NCI-H446 (cell line): ENCODE data around the gene VASN.
"Not testable (repeated sequence)": the region's sequence is repeated elsewhere in the genome, so short reads cannot be mapped to it uniquely, and the experiment has no call there.

Source experiments
- DNase-seq, 2 experiments: peaks; one replicate each; lab custom pipeline; 2025; lab: John Stamatoyannopoulos, UW

VASN gene

DNA sequence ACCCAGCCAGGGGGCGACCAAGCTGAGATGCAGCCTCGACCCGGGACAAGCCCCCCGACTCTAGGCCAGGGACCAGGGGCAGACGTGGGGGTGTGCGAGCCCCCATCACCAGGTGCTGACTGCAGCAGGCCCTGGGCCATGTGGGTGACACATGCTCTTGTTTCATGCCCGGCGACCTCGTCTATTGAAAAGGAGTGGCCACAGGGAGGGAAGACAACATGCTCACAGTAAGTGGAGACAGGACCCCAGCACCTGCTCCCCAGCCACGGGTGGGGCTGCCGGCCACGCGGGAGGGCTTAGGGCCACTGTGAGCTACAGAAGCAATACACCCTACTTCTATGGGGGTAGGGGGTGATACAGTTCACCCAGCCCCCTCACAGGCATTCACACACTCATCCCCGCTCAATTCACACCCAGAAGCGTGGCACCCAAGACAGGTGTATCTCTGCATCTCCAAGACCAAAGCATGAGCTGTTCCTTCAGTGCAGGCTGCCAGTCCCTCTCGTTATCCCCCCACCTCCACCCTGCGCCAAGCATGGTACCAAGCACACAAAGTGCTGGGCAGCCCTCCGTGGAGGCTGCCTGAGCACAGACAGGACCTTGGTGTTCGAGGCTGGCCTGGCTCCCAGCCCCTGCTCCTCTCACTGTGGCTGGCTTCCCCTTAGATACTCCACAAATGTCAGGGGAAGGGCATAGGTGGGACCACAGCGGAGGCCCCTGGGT is 13.6 kb downstream of the VASN start:
- DNase-seq = no peak

DNA sequence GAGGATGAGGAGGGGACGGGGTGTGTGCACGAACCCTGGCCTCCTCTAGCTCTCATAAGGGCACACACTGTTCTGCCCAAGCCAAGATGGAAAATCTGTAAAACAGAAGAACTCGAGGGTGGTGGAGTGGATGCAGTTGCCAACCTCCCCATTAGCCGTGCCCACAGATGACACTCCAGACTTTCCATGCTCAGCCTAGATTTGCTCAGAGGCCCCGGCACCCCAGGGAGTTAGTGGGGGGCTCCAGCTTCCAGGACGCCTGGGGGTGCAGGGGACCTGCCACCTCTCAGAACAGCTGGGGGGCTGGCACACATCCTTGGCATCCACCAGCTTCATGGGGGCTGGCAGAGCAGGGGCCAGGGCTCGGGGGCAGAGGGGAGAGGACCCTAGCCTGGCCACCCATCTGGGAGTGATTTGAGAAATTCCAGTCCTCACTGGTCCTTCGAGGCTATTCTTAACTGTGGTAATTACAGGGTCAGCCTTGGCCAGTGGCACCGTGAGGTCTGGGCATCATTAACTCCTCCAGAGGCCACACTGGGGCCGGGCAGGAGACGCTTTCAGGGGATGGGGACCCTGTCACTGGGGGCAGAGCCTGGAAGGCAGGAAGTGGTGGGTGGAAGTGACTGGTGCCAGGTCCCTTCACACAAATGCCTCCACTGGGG is 14.3 kb downstream of the VASN start:
- DNase-seq = no peak

DNA sequence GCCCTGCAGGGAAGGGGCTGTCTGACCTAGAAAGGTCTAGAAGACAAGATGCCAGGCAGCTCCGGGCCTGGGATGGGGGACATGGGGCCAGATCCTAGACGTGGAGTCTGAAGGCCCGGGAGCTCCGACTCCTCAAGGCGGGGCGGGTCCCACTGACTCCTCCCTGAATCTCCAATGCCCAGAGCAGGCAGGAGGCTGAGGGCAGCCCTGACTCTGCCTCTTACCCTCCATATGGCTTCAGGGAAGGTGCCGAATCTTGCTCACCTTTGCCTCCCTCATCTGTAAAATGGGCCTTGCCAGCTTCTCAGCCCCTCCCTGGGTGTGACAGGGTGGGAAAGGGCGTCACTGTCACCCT is 14.8 kb downstream of the VASN start:
- DNase-seq = no peak

DNA sequence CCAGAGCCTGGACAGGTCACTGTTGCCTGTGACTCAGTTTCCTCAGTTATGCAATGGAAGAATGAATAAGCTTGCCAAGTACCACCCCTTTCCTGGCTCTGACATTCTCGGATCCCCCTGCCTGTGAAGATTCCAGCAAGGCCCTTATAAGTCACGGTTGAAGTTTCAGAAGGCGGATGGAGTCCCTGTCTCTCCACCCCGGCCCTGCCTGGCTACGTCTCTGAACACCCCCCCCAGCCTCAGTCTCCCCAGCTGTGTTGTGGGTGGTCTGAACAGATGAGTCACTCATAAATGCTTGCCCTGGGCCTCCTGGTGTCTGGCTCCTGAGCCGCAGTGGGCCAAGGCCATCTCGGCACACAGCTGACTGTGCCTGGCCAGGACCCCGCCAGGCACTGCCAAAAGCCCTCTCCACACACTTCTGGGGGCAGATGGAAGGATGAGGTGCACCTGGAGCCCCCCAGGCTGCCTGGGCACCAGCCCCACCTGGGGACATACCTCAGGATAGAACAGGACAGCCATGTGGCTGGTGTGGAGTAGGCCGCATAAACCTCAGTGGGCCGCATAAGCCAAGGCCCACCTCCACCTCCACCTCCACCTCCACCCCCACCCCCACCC is 15.4 kb downstream of the VASN start:
- no peak for DNase-seq

DNA sequence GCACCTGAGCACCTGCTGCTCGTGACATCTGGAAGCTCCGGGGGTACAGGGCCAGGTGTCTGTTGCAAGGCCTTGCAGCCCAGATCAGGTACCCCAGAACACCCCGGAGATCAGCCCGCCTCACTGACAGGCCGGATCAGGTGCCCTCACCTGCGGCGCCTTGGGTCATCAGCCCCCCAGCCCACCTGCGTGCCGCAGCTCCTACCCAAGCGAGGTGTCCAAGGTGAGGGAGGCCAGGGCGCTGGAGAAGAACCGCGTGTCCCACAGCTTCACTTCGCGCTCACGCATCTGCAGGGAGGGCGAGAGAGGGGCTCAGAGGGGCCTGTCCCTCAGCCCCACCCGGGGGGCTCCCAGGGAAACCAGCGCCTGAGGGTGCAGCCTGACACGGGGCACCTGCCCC is 16.1 kb downstream of the VASN start:
- DNase-seq = no peak

DNA sequence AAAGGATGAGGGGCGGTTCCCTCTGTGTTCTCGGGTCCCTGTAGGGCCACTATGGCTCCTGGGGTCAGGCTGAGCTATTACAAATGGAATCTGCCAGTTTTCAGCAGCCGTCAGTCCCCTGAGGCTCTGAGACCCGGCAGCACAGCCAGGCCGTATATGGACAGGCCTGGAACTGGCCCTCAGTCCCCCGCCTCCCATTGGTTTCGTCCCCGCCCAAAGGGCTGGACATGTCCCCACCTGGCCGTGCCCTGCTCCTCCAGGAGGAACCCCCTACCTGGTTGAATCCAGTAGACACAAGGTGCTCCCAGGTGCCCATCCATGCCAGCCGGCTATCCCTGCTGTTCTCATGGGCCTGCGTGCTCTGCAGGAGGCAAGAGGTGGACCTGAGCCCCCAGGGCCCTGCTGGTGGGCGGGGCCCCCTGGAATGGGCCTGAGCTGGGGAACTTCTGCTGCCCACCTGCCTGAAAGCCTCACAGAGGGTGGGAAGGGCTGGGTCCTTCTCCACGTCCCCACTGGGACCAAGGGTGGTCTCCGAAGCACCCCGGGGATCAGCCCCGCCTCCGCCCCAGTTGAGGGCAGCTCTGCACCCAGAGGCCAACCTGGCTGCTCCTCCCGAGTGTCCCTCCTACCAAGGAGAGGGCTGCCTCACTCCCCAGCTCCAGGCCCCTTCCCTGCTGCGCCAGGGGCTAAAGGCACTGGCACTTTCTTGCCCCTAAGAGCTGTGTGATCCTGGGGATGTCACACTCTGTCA is 16.8 kb downstream of the VASN start:
- no peak for DNase-seq

DNA sequence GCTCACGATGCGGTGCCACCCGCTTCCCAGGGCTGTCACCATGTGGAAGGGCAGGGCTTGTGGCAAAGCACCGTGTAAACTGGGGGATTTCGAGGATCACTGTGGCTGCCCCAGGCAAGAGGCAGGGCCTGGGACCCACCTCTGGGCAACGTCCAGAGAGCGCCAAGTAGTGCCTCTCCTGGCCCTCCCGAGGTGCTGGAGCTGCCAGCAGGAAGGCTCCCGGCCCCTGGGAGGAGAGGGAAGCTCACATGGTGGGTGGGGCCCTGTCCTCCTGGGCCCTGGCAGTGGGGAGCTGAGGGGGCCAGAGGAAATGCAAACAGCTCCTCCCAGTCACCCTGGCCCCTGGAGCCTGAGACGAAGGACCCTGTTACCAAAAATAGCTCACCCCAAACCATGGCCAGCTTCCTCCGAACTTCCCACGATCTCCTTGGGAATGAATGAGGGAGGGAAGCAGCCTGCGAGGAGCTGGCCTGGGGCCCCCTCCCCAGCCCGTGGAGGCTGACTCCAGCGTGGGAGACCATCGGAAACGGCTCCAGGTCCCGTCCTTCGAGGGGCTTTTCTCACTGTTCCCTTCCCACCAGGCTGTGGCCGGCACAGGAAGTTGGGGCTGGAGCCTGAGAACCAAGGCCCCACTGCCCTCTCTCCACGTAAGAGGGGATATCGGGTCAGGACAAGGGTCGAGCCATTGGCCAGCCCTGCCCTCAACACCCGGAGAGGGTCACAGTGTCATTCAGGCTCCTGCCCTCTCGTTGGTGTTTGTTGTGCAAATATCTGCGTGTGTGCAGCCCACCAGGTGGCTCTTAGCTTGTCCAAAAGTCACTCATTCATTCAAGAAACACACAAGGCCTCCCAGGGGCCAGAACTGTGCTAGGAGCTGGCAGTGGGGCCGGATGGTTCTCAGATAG is 17.7 kb downstream of the VASN start:
- DNase-seq = no peak

DNA sequence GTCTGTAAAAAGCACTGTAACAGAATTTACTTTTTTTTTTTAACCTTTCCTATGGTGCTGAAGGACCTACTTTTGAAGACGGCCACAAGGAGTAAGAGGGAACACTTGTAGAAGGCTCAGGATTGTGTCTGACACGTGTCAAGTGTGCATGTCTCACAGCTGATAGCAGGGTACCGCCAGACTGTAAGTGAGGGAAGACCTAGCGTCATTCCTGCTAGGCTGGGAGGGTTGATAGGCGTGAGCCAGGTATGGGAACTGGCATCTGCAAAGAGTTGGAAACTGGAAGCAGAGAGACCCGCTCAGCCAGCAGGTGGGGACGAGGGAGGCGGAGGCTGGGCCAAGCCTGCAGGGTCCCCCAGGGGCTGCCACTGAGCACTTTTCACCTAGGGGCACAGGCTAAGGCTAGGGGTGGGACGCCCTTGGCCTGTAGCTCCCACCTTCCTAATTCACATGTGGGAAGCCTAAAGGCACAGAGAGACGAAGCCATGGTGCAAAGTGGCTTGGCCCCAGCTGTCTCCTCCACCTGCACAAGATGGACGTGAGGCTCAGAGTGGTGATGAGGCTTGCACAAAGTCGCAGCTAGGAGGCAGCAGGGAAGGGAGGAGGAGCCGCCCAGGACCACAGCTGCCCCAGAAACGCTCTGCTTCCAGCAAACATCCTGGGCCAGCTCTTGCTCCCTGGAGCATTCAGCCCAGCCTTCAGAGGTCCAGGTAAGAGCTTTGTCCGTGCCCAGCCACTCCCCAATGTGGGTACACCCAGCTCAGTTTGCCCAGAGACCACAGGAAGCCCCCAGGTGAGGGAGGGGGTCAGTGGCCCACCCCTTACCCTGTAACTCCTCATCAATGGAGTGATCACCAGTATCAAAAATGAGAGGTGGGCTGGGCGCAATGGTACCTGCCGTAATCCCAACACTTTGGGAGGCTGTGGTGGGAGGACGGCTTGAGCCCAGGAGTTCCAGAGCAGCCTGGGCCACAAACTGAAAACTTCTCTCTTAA is 18.9 kb downstream of the VASN start:
- no peak for DNase-seq

DNA sequence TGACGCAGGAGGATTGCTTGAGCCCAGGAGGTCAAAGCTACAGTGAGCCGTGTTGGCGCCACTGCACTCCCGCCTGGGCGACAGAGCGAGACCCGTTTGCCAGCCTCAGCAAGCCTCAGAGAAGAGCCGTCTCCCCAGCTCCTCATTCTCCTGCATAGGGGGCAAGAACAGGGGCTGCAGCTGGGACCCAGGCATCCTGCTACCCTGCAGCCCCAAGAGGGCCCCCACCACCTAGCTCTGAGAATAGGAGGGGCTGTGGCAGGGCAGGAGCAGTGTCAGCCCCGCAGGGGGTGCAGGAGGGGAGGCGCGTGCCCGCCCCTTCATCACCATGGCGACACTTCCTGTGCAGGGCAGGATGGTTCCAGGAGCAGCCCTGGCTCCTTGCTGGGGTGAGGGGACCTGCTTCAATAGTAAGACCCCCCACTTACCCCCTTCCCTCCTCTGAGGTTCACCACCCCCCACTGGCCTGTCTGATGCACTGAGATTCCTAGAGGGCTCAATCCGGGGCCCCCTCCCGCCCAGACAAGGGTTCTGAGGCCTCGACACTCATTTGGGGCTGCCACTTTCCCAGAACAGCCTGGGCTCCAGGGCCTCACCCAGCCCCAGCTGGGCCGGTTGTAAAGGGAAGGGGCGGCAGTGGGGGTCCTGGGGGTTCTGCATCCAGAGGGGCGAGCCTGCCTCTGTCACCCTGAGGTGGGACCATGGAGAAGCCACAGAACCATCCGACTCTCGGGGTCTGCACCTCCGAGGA is 20.2 kb downstream of the VASN start:
- no peak for DNase-seq

DNA sequence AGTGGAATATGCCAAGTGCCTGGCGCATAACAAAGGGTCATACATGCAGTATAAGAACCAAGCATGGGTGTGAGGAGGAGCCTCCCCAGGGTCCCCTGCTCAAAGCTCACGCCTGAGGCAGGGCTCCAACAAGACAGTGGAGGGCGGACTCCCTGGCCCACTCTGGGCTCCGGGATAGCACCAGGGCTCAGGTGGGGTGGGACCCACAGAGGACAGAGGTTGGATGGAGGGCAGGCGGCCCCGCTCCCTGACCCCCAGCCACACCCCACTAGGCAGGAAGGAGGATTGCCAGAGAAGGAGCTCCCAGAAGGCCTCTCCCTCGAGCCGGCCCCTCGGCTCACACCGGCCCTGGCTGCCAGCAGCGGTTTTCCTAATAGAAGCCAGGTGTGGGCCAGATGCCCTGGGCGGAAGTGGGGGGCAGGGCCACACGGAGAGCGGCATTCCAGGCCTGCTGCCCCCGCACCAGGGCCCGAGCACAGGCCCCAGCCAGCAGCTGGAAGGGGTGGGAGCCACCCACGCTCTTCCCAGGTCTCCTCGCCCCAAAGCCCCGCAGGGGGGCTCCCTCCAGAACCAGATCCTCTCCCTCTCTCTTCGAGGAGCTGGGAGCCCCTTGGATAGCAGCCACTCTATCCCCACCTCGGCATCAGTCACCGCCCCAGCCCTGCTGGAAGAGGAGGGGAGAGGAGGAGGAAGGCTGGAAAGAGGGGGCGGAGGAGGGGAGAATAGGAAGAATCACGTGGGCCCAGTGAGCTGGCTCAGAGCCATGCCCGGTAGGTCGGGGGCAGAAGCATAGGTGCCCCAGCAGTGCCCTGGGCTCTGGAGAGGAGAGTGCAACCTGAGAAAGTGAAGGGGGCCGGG is 21.0 kb downstream of the VASN start:
- no peak for DNase-seq

DNA sequence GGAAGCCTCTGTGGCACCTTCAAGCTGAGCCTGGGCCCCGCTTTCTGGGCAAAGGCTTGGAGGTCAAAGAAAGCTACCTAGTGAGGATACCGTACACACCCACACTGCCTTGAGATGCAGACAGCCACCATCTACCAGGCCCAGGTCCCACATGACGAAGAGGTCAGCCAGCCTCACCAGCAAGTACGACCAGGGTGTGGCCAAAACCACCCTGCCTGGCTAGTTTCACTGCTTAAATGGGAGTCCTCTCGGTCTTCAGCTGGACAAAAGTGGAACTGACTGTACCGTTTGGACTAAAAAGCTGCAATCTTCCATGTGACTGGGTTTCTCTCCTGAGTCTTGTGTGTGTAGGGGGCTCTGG is 21.6 kb downstream of the VASN start:
- no peak for DNase-seq

DNA sequence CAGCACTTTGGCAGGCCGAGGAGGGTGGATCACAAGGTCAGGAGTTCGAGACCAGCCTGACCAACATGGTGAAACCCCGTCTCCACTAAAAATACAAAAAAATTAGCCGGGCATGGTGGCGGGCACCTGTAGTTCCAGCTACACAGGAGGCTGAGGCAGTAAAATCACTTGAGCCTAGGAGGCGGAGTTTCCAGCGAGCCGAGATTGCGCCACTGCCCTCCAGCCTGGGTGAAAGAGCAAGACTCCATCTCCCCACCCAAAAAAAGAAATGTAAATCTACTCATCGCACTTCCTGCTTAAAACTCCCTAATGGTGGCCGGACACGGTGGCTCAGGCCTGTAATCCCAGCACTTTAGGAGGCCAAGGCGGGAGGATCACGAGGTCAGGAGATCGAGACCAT is 22.2 kb downstream of the VASN start:
- DNase-seq = not testable (repeated sequence)

DNA sequence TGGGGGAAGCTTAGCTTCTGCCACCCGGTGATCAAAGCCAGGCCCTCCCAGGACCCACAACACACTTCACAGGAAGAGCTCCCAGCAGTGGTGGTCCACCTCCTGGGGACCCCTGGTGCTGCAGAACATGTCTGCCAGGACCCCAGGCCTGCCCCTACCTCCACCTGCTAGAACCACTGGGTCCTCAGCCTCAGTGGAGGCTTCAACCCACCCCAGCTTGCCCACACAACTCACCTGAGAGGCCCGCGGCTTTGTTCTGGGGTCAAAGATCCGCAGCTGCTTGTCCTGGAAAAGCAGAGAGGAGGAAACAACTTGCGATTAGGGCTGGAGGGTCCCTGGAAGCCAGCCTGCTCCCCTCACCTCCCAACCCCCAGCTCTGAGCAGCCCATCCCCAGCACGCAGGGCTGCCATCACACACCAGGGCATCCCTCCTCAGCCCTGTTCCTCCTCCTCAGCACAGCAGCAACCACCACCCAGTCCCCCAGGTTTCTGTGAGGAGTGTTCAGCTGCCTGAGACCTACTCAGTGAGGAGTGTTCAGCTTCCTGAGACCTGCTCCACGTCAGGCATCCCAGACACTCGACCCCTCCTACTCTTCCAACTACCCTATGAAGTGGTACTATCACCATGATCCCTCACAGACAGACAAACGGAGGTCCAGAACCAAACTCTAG is 23.5 kb downstream of the VASN start:
- DNase-seq = no peak

DNA sequence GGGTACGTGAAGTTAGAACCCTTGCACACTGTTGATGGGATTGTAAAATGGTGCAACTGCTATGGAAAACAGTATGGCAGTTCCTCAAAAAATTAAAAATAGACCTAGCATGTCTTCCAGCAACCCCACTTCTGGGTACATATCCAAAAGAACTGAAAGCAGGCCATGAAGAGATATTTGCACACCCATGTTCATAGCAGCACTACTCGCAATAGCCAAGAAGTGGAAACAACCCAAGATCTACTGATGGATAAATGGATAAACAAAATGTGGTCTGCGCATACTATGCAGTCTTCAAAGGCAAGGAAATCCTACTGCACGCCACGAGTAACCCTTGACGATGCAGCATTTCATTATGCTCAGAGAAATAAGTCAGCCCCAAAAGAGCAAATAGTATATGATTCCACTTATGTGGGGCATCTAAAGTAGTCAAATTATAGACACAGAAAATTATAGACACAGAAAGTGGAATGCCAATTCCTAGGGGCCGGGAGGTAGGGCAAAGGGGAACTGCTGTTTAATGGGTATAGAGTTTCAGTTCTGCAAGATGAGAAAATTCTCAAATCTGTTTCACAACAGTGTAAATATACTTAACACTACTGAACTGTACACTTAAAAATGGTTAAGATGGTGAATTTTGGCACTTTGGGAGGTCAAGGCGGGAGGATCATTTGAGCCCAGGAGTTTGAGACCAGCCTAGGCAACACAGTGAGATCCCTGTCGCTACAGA is 27.5 kb downstream of the VASN start:
- no peak for DNase-seq

DNA sequence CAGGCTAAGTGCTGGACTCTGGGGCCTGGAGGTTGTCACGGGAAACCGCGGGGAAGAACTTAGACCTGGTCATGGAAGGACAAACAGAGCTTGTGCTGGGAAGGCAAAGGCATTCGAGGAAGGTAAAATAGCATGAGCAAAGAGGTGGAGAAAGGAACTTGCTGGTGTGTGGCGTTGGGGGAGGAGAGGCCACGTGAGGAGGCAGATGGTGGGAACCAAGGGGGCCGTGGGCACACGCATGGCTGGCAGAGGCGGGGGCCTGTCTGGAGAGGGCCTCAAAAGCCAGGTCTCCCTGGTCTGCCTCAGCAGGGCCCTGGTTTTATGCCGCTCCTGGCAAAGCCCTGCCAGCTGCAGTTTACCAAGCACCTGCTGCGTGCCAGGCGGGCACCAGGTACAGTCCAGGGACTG is 29.4 kb downstream of the VASN start:
- no peak for DNase-seq

DNA sequence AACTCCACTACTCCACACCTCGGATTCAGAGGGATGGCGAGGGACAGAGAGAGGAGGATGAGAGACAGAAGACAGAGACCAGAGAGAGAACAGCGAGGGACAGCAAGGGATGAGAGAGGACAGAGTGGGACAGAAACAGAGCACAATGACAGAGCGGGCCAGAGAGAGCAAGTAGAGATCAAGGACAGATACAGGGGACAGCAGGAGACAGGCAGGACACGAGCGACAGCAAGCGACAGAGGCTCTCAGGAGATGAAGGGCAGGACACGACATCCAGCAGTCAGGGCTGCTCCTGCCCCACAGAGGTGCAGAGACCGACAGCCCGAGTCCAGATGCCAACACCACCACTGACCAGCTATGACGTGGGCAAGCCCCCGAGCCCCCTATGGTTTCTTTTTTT is 29.9 kb downstream of the VASN start:
- no peak for DNase-seq

DNA sequence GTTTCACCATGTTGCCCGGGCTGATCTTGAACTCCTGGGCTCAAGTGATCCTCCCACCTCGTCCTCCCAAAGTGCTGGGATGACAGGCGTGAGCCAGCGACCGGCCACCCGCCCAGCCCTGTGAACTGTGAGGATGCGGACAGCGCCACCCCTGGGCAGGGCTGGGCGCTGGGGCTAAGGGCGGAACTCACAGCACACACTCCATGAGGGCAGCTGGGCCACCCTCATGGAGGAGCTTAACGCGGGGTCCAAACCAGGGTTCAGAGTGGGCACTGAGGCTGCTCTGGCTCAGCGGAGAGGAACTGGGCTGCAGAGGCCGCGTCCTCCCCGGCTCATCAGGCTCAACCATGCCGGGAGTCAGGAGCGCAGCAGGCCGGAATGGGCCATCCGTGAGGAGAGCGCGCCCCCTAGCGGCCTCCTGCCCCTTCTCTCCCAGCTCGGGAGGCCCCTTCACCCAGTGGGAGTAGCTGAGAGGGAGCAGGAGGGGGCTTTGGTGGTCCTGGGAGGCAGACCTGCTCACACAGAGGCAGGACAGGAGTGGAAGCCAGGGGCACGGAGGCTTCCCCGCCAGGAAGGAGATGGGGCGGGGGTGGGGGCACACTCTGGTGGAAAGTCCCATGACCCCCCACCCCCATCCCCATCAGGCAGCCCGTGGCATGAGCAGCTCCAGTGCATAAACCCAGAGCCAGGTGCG is 30.9 kb downstream of the VASN start:
- DNase-seq = peak; percentile 34 to 78
